Adrenal gland (tissue), 12 donors: ENCODE results near the gene MEF2C. TPM values are rescaled to one million over a fixed set of nuclear protein-coding genes. Genes with fewer than 3 reads are reported as not detected.

Experiments
- DNase-seq, 7 donors: peaks; one replicate each; pipeline ENCODE4 v3.0.0-alpha.2; 2019 to 2020
- H3K27ac ChIP-seq, 5 donors: fragments of 200-600 bp; sonication (generic) in 4 of 5; 1 replicate in 3 of 5; 2 replicates in 2 of 5; pipeline versions ENCODE4 v1.5.1 to v1.8.0; 2016 to 2020; ENCODE audit warnings: mild to moderate bottlenecking in 1 of 5
- H3K27me3 ChIP-seq: fragments of 200-600 bp; 2 replicates; pipeline ENCODE4 v1.8.0; 2021
- H3K36me3 ChIP-seq, 2 donors: fragments of 200-600 bp; replicated peaks in 1 of 2; 1 replicate in 1 of 2; 2 replicates in 1 of 2; pipeline versions ENCODE4 v1.5.1 to v1.8.0; 2018 to 2022
- H3K4me1 ChIP-seq, 2 donors: fragments of 200-600 bp; replicated peaks in 1 of 2; 1 replicate in 1 of 2; 2 replicates in 1 of 2; pipeline versions ENCODE4 v1.5.1 to v1.8.0; 2018 to 2021
- H3K4me3 ChIP-seq, 4 donors: fragments of 200-600 bp; sonication (generic) in 3 of 4; one replicate each; pipeline ENCODE4 v1.5.1; 2016 to 2018
- H3K9me3 ChIP-seq, 3 donors: fragments of 200-600 bp; sonication (generic) in 1 of 3; replicated peaks in 1 of 3; 1 replicate in 2 of 3; 2 replicates in 1 of 3; pipeline versions ENCODE4 v1.5.1 to v1.8.0; 2016 to 2021
- POLR2A ChIP-seq, 2 donors: fragments of 450-650 bp; IDR thresholded peaks; one replicate each; pipeline ENCODE4 v1.6.1; 2017; ENCODE audit warnings: antibody characterized with exemption in 2 of 2, mild to moderate bottlenecking in 2 of 2, moderate library complexity in 1 of 2
- WGBS, 4 donors: extraction: QIAGEN DNeasy Blood & Tissue Kit in 2 of 4; methylation state at CpG; one replicate each; pipeline versions ENCODE4 v1.1.5 to v1.1.7; 2013 to 2017; 5-methylcytosine and 5-hydroxymethylcytosine counted together
- intact Hi-C, 2 donors: fragments of 100-400 bp; cut with DNase I; formaldehyde crosslinking; loops; one replicate each; pipeline versions ENCODE4 v1.14.1 to v1.15.0; 2022 to 2023
- polyA plus RNA-seq, 3 donors: library from polyadenylated mRNA; stranded (reverse); fragments of 200-250 nt in 2 of 3; fragments of 350-450 nt in 1 of 3; fragmentation: Illumina TruSeq in 1 of 3; extraction: RNeasy Lipid Tissue Mini Kit (QIAGEN cat#74804) in 1 of 3; gene quantifications; one replicate each; pipeline ENCODE4 v1.2.3, GENCODE V29; 2013 to 2014
- total RNA-seq, 9 donors: library from RNA; depleted of rRNA in 4 of 9; stranded (reverse); fragments of >200 nt in 4 of 9; fragments of 120-200 nt in 1 of 9; fragmentation: NEBNext Ultra II Directional in 1 of 9; extraction: Animal tissue kit (Norgen Biotek cat#: 25700) in 1 of 9; gene quantifications; one replicate each; pipeline versions ENCODE4 v1.1.0 to v1.2.4, GENCODE V29; 2013 to 2023
- TF ChIP-seq, protein P1 (sequence below), 6 experiments: fragments of 450-650 bp in 4 of 6; fragments of 200-600 bp in 2 of 6; sonication (generic) in 1 of 6; IDR thresholded peaks; 1 replicate in 5 of 6; 2 replicates in 1 of 6; pipeline versions ENCODE4 v1.5.1 to v1.8.0; 2016 to 2021; ENCODE audit warnings: antibody characterized with exemption in 6 of 6, mild to moderate bottlenecking in 2 of 6, moderate library complexity in 1 of 6
- donor health status: healthy with polysubstance abuse.
- donor health status: Bipolar disorder and iron deficiency.
- donor health status: DM: yes; HTN: yes; CAD: no.
- donor health status: DM: no; HTN: no; CAD: no.
- donor health status: DM: no; HTN: no; CAD: no.
- donor health status: DM: yes; HTN: yes; CAD: no.

Gene MEF2C
- total and polyA plus RNA-seq, 12 donors, result 26.8 to 172 (median 69.2) TPM

DNA sequence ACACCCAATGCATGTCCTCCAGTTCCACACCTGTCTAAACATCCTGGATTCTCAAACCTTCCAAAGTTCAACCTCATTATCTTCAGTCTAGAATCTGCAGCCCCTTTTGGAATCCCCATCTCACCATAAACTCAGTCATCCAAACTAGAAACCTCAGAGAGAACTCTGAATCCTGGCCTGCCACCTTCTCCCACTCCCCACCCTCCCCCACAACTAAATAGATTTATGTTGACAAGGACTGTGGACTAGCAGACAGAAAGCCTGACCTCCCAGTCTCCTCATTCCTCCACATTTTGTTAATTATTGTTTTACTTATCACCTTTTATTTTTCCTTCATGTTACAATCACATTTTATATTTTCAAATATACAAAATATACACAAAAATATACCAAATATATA is 76.6 kb downstream of the MEF2C start:
- no peak overlapping the region for H3K4me3 ChIP-seq
- TF ChIP-seq POLR2A (IDR thresholded peaks at IDR 0.05), result no peak
- TF ChIP-seq, protein P1, sequence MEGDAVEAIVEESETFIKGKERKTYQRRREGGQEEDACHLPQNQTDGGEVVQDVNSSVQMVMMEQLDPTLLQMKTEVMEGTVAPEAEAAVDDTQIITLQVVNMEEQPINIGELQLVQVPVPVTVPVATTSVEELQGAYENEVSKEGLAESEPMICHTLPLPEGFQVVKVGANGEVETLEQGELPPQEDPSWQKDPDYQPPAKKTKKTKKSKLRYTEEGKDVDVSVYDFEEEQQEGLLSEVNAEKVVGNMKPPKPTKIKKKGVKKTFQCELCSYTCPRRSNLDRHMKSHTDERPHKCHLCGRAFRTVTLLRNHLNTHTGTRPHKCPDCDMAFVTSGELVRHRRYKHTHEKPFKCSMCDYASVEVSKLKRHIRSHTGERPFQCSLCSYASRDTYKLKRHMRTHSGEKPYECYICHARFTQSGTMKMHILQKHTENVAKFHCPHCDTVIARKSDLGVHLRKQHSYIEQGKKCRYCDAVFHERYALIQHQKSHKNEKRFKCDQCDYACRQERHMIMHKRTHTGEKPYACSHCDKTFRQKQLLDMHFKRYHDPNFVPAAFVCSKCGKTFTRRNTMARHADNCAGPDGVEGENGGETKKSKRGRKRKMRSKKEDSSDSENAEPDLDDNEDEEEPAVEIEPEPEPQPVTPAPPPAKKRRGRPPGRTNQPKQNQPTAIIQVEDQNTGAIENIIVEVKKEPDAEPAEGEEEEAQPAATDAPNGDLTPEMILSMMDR (IDR thresholded peaks at IDR 0.05), result no peak
- H3K27me3 ChIP-seq, result no peaks in the 10 kb centered on the region
- peaks cover 0 to 6% of the 10 kb centered on the region in 2 donors for H3K4me1 ChIP-seq
- H3K27ac ChIP-seq, result no peak overlapping the region
- intact Hi-C loops, result no loop called here
- H3K36me3 ChIP-seq, result peaks cover 0 to 17% of the 10 kb centered on the region in 2 donors
- DNase-seq, result no peak
- H3K9me3 ChIP-seq, result no peaks in the 10 kb centered on the region

DNA sequence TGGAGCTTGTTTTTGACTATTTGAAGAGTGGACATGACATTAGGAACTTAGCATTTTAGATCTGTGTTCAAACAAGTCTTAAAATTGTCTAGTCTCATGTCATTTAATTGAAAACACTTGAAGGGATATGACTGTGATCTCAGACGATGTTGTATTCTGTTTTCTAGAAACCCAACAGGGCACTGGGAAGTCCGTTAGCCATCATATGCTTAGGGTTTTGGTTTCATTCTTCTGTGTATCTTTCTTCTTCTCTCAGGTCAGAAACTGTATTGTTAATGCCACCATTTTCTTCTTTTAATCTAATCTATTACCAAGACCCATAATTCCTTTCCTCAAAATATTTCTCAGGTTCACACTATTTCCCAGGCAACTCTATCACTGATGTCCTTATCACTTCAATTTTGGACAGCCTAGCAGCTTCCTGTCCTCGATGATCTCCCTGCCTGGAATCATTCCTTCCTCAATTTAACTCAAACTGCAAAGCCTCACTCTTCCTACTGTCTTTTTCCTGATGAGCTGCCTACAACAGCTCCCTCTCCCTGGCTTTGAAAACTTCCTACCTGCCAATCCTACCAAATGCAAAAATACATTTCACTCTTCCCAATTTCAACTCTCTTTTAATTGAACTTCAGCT is 77.7 kb downstream of the MEF2C start:
- Histone ChIP-seq H3K36me3 (peaks cover 0 to 17% of the 10 kb centered on the region in 2 donors), H3K27ac (no peak overlapping the region), H3K9me3 (no peaks in the 10 kb centered on the region), H3K27me3 (no peaks in the 10 kb centered on the region), H3K4me1 (peaks cover 0 to 6% of the 10 kb centered on the region in 2 donors), H3K4me3 (no peak overlapping the region)
- no peak for DNase-seq
- intact Hi-C loops, result no loop called here
- no peak for TF ChIP-seq POLR2A (IDR thresholded peaks at IDR 0.05)
- TF ChIP-seq, protein P1 (IDR thresholded peaks at IDR 0.05), result no peak
- WGBS, 4 donors, result 59 to 65% (median 65%) methylated on average over 3 of the region's 3 CpGs

DNA sequence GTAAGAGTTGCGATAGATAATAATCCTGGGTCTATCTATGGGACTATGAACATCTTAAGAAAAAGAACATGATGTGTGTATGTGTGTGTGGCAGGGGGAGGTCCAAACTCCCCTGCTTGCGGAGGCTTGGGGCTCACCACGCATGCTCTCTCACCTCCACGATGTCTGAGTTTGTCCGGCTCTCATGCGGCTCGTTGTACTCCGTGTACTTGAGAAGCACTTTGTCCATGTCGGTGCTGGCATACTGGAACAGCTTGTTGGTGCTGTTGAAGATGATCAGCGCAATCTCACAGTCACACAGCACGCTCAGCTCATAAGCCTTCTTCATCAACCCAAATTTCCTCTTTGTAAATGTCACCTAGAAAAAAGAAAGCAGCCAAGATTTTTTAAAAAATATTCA is 78.5 kb downstream of the MEF2C start:
- DNase-seq, result no peak
- H3K9me3 ChIP-seq, result no peaks in the 10 kb centered on the region
- intact Hi-C loops, result no loop called here
- no peaks in the 10 kb centered on the region for H3K27me3 ChIP-seq
- no peak overlapping the region for H3K27ac ChIP-seq
- no peak overlapping the region for H3K4me3 ChIP-seq
- 94 to 98% (median 97%) methylated on average over 11 of the region's 11 CpGs for WGBS, 4 donors
- TF ChIP-seq, protein P1 (IDR thresholded peaks at IDR 0.05), result no peak
- TF ChIP-seq POLR2A (IDR thresholded peaks at IDR 0.05), result no peak
- peaks cover 0 to 17% of the 10 kb centered on the region in 2 donors for H3K36me3 ChIP-seq
- peaks cover 0 to 6% of the 10 kb centered on the region in 2 donors for H3K4me1 ChIP-seq

DNA sequence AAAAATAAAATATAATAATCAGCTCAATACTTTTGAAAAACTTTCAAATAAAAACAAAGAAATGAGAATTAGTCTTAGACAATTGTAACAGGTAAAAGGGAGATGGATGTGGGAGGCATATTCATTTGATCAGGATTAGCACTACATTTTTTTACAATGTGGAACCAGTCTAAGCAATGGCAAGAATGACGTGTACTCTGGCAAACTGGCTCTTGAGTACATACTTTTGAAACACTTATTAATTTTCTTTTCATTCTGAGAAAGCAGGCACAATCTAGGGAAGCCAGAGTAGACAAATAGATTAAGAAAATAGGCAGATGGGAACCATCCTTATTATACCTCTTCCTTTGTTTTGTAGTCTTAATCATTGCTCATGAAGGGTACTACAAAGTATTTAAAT is 79.7 kb downstream of the MEF2C start:
- no peak for DNase-seq
- peaks cover 0 to 23% of the 10 kb centered on the region in 2 donors for H3K36me3 ChIP-seq
- intact Hi-C loops, result no loop called here
- no peak overlapping the region for H3K27ac ChIP-seq
- no peaks in the 10 kb centered on the region for H3K27me3 ChIP-seq
- H3K4me1 ChIP-seq, result peaks cover 0 to 6% of the 10 kb centered on the region in 2 donors
- no peaks in the 10 kb centered on the region for H3K9me3 ChIP-seq
- H3K4me3 ChIP-seq, result no peak overlapping the region
- 78 to 90% (median 89%) methylated on average over 1 of the region's 1 CpG for WGBS, 4 donors
- TF ChIP-seq POLR2A (IDR thresholded peaks at IDR 0.05), result no peak
- TF ChIP-seq, protein P1 (IDR thresholded peaks at IDR 0.05), result no peak
